ENCODE results near the gene DDX10. TPM values are rescaled to one million over a fixed set of nuclear protein-coding genes. Genes with fewer than 3 reads are reported as not detected.

DDX10 gene
- total and polyA plus RNA-seq, 2 experiments from 2014 or later: 32.4 to 37.8 TPM

DNA sequence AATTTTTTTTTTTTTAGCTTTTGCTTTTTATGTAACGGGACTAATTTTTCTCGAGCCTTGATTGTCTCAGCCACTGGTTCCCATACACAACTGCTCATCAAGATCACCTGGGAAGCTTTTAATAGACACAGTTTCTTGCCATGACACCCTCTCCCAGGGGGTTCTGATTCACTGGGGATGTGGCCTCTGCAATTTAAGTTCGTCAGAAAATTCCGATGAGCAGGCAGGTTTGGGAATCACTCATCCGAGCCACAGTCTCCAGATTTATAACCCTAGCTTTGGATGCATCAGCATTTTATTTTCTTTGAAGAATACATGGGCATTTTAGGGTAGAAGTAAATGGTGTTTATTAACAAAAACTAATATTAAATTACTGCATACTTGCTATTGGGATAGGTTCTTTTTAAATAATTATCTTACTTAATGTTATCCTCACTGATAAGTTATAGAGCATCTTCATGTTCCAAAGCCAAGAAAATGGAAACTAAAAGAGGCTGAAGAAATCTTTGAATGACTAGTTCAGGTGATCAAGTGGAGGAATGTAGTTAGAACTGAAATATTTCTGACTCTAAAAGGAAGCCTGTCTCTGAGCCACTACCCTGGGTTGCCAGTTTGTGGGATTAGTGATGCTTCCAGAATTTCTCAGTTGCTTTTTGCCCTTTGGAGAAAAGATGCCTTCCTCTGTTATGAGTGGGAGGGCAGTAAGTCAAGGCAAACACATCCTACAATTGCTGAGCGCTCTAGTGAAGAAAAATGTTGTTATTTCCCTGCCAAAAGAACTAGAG, 319.0 kb downstream of the DDX10 start:
- no peaks in the 10 kb centered on the region for H4K20me1 ChIP-seq (replicated peaks; ENCODE audit: insufficient read depth)
- no peaks in the 10 kb centered on the region for H3F3A ChIP-seq (replicated peaks; ENCODE audit: low read depth)
- no peak for TF ChIP-seq NANOG (IDR thresholded peaks at IDR 0.05; ENCODE audit: borderline replicate concordance)
- no peak for TF ChIP-seq CREB1 (CRISPR knock-in tag; IDR thresholded peaks at IDR 0.05; ENCODE audit: low read depth)
- TF ChIP-seq, protein P1, sequence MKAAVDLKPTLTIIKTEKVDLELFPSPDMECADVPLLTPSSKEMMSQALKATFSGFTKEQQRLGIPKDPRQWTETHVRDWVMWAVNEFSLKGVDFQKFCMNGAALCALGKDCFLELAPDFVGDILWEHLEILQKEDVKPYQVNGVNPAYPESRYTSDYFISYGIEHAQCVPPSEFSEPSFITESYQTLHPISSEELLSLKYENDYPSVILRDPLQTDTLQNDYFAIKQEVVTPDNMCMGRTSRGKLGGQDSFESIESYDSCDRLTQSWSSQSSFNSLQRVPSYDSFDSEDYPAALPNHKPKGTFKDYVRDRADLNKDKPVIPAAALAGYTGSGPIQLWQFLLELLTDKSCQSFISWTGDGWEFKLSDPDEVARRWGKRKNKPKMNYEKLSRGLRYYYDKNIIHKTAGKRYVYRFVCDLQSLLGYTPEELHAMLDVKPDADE (IDR thresholded peaks at IDR 0.05): no peak
- TF ChIP-seq, protein P2, sequence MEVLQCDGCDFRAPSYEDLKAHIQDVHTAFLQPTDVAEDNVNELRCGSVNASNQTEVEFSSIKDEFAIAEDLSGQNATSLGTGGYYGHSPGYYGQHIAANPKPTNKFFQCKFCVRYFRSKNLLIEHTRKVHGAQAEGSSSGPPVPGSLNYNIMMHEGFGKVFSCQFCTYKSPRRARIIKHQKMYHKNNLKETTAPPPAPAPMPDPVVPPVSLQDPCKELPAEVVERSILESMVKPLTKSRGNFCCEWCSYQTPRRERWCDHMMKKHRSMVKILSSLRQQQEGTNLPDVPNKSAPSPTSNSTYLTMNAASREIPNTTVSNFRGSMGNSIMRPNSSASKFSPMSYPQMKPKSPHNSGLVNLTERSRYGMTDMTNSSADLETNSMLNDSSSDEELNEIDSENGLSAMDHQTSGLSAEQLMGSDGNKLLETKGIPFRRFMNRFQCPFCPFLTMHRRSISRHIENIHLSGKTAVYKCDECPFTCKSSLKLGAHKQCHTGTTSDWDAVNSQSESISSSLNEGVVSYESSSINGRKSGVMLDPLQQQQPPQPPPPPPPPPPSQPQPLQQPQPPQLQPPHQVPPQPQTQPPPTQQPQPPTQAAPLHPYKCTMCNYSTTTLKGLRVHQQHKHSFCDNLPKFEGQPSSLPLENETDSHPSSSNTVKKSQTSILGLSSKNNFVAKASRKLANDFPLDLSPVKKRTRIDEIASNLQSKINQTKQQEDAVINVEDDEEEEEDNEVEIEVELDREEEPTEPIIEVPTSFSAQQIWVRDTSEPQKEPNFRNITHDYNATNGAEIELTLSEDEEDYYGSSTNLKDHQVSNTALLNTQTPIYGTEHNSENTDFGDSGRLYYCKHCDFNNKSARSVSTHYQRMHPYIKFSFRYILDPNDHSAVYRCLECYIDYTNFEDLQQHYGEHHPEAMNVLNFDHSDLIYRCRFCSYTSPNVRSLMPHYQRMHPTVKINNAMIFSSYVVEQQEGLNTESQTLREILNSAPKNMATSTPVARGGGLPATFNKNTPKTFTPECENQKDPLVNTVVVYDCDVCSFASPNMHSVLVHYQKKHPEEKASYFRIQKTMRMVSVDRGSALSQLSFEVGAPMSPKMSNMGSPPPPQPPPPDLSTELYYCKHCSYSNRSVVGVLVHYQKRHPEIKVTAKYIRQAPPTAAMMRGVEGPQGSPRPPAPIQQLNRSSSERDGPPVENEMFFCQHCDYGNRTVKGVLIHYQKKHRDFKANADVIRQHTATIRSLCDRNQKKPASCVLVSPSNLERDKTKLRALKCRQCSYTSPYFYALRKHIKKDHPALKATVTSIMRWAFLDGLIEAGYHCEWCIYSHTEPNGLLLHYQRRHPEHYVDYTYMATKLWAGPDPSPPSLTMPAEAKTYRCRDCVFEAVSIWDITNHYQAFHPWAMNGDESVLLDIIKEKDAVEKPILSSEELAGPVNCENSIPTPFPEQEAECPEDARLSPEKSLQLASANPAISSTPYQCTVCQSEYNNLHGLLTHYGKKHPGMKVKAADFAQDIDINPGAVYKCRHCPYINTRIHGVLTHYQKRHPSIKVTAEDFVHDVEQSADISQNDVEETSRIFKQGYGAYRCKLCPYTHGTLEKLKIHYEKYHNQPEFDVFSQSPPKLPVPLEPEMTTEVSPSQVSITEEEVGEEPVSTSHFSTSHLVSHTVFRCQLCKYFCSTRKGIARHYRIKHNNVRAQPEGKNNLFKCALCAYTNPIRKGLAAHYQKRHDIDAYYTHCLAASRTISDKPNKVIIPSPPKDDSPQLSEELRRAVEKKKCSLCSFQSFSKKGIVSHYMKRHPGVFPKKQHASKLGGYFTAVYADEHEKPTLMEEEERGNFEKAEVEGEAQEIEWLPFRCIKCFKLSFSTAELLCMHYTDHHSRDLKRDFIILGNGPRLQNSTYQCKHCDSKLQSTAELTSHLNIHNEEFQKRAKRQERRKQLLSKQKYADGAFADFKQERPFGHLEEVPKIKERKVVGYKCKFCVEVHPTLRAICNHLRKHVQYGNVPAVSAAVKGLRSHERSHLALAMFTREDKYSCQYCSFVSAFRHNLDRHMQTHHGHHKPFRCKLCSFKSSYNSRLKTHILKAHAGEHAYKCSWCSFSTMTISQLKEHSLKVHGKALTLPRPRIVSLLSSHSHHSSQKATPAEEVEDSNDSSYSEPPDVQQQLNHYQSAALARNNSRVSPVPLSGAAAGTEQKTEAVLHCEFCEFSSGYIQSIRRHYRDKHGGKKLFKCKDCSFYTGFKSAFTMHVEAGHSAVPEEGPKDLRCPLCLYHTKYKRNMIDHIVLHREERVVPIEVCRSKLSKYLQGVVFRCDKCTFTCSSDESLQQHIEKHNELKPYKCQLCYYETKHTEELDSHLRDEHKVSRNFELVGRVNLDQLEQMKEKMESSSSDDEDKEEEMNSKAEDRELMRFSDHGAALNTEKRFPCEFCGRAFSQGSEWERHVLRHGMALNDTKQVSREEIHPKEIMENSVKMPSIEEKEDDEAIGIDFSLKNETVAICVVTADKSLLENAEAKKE (CRISPR knock-in tag; IDR thresholded peaks at IDR 0.05): no peak
- TF ChIP-seq, protein P3, sequence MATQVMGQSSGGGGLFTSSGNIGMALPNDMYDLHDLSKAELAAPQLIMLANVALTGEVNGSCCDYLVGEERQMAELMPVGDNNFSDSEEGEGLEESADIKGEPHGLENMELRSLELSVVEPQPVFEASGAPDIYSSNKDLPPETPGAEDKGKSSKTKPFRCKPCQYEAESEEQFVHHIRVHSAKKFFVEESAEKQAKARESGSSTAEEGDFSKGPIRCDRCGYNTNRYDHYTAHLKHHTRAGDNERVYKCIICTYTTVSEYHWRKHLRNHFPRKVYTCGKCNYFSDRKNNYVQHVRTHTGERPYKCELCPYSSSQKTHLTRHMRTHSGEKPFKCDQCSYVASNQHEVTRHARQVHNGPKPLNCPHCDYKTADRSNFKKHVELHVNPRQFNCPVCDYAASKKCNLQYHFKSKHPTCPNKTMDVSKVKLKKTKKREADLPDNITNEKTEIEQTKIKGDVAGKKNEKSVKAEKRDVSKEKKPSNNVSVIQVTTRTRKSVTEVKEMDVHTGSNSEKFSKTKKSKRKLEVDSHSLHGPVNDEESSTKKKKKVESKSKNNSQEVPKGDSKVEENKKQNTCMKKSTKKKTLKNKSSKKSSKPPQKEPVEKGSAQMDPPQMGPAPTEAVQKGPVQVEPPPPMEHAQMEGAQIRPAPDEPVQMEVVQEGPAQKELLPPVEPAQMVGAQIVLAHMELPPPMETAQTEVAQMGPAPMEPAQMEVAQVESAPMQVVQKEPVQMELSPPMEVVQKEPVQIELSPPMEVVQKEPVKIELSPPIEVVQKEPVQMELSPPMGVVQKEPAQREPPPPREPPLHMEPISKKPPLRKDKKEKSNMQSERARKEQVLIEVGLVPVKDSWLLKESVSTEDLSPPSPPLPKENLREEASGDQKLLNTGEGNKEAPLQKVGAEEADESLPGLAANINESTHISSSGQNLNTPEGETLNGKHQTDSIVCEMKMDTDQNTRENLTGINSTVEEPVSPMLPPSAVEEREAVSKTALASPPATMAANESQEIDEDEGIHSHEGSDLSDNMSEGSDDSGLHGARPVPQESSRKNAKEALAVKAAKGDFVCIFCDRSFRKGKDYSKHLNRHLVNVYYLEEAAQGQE (IDR thresholded peaks at IDR 0.05; ENCODE audit: unreplicated experiment): no peak
- TF ChIP-seq EZH2phosphoT487 (IDR thresholded peaks at IDR 0.05; ENCODE audit: unreplicated experiment): no peak
- no peak for TF ChIP-seq EZH2 (IDR thresholded peaks at IDR 0.05; ENCODE audit: low read depth, unreplicated experiment)
- TF ChIP-seq JUNB (IDR thresholded peaks at IDR 0.05; ENCODE audit: unreplicated experiment): no peak
- no peak for TF ChIP-seq STAT1 (IDR thresholded peaks at IDR 0.05; ENCODE audit: unreplicated experiment)
- TF ChIP-seq ZNF114 (CRISPR knock-in tag; IDR thresholded peaks at IDR 0.05): no peak
- Mint-ChIP-seq H3K9me3 (peaks cover 3% of the 10 kb centered on the region; the same call in 1 of the 3 replicates), H3K4me3 (no peak overlapping the region), H3K4me1 (peaks cover 10% of the 10 kb centered on the region; the same call in 2 of the 3 replicates), H3K27ac (no peak overlapping the region), H3K36me3 (ENCODE audit: low read depth) (no peaks in the 10 kb centered on the region), H3K27me3 (ENCODE audit: insufficient read depth, low read depth, poor library complexity) (peaks cover 2% of the 10 kb centered on the region)
- H3K4me2 ChIP-seq: no peak overlapping the region
- H3K9me2 ChIP-seq (ENCODE audit: insufficient read depth): peaks cover 4% of the 10 kb centered on the region; the same call in 1 of the 2 replicates
- H2AFZ ChIP-seq: no peak overlapping the region
- H3K4me3 ChIP-seq: no peak overlapping the region
- H3K27ac ChIP-seq (ENCODE audit: low read depth): no peak overlapping the region
- no peaks in the 10 kb centered on the region for H3K79me2 ChIP-seq (replicated peaks; ENCODE audit: insufficient read depth)
- ATAC-seq: no peak
- H3K4me1 ChIP-seq (ENCODE audit: insufficient read depth): peaks cover 7% of the 10 kb centered on the region; the same call in 1 of the 2 replicates
- no peaks in the 10 kb centered on the region for H3K36me3 ChIP-seq (ENCODE audit: insufficient read depth)
- DNase-seq (ENCODE audit: low spot score): no peak
- H3K27me3 ChIP-seq (ENCODE audit: insufficient read depth): no peaks in the 10 kb centered on the region
